Tibial nerve (tissue), 3 donors: ENCODE measurements around the gene RCAN2.
"Not testable (repeated sequence)": the region's sequence is repeated elsewhere in the genome, so short reads cannot be mapped to it uniquely, and the experiment has no call there.

Experiments used
- CTCF ChIP-seq, 5 experiments: fragments of 200-600 bp in 3 of 5; fragments of 450-650 bp in 2 of 5; sonication (generic) in 3 of 5; IDR thresholded peaks; one replicate each; pipeline ENCODE4 v1.5.1; 2016 to 2019; ENCODE audit warnings: antibody characterized with exemption in 5 of 5, mild to moderate bottlenecking in 3 of 5, moderate library complexity in 2 of 5
- POLR2A ChIP-seq, 2 donors: fragments of 450-650 bp; IDR thresholded peaks; one replicate each; pipeline ENCODE4 v1.6.1; 2017; ENCODE audit warnings: antibody characterized with exemption in 2 of 2, mild to moderate bottlenecking in 2 of 2, moderate library complexity in 2 of 2

- not testable (repeated sequence) for TF ChIP-seq CTCF, POLR2A (IDR thresholded peaks at IDR 0.05)
Observed at GRCh38 chr6:46405620-46406180, 85.5 kb downstream of the RCAN2 start.
